Pancreas (tissue), 10 donors: ENCODE data around the gene ZDHHC14. TPM values are rescaled to one million over a fixed set of nuclear protein-coding genes. Genes with fewer than 3 reads are reported as not detected.

ENCODE experiments used
- ATAC-seq, 4 donors: fragments of 200-7000 bp; cut with Tn5 transposase; one replicate each; pipeline versions ENCODE4 v1.8.0 to v1.9.1; 2020; ENCODE audit warnings: mild to moderate bottlenecking in 4 of 4, moderate library complexity in 4 of 4
- DNase-seq, 6 donors: peaks; one replicate each; pipeline ENCODE4 v3.0.0-alpha.2; 2020
- FAIRE-seq: peaks from 2 replicates; lab custom pipeline; 2012; peaks lifted over from hg19 to GRCh38; lab: Jason Lieb, UNC
- H3K27ac ChIP-seq, 4 donors: fragments of 200-600 bp; sonication (generic); 1 replicate in 3 of 4; 2 replicates in 1 of 4; pipeline versions ENCODE4 v1.5.0 to v1.8.0; 2020
- H3K27me3 ChIP-seq, 4 donors: fragments of 200-600 bp; one replicate each; pipeline ENCODE4 v1.8.0; 2021
- H3K36me3 ChIP-seq, 3 donors: fragments of 200-600 bp; sonication (generic) in 1 of 3; one replicate each; pipeline versions ENCODE4 v1.5.0 to v1.8.0; 2020 to 2021
- H3K4me1 ChIP-seq, 3 donors: fragments of 200-600 bp; one replicate each; pipeline ENCODE4 v1.8.0; 2021
- H3K4me3 ChIP-seq, 4 donors: fragments of 200-600 bp; sonication (generic) in 2 of 4; one replicate each; pipeline versions ENCODE4 v1.5.0 to v1.8.0; 2020 to 2021
- H3K9me3 ChIP-seq, 4 donors: fragments of 200-600 bp; one replicate each; pipeline ENCODE4 v1.8.0; 2021
- CTCF ChIP-seq, 4 donors: fragments of 200-600 bp; sonication (generic) in 3 of 4; IDR thresholded peaks; one replicate each; pipeline versions ENCODE4 v1.5.0 to v1.8.0; 2021; ENCODE audit warnings: antibody characterized with exemption in 4 of 4
- WGBS, 2 donors: extraction: QIAGEN DNeasy Blood & Tissue Kit; methylation state at CpG; one replicate each; pipeline ENCODE4 v1.1.7; 2013; 5-methylcytosine and 5-hydroxymethylcytosine counted together
- intact Hi-C, 3 donors: fragments of 100-400 bp; cut with DNase I; formaldehyde crosslinking; loops; one replicate each; pipeline versions ENCODE4 v1.11.1 to v1.14.2; 2022
- polyA plus RNA-seq, 2 donors: library from polyadenylated mRNA; stranded (reverse); fragments of 200-250 nt; gene quantifications; one replicate each; pipeline ENCODE4 v1.2.3, GENCODE V29; 2013
- total RNA-seq, 6 donors: library from RNA; stranded (reverse); fragmentation: NEBNext Ultra II Directional in 4 of 6; extraction: Animal tissue kit (Norgen Biotek cat#: 25700) in 4 of 6; gene quantifications; one replicate each; pipeline versions ENCODE4 v1.2.1 to v1.2.4, GENCODE V29; 2021 to 2023
- donor health status: healthy with polysubstance abuse.
- donor health status: DM: no; HTN: no; CAD: no; lungs with moderate emphysema.
- donor health status: DM: no; HTN: no; CAD: no.
- donor health status: control.
- donor health status: control.
- donor health status: Bipolar disorder and iron deficiency.
- donor health status: DM: yes; HTN: yes; CAD: no.
- donor health status: DM: no; HTN: no; CAD: no.
- donor health status: DM: no; HTN: no; CAD: no.
- donor health status: DM: yes; HTN: yes; CAD: no.

Gene ZDHHC14
- total RNA-seq (1 to 10 TPM; 3.1 to 7.8 (median 4.2) TPM), polyA plus RNA-seq (1 to 10 TPM; 6.3 to 9.9 TPM)

- peaks cover 0 to 14% (median 0%) of the 10 kb centered on the region in 3 donors for H3K4me1 ChIP-seq
- ATAC-seq (peak; percentile 86 to 90 (median 89)), DNase-seq (peak; percentile 87 to 96 (median 89)), FAIRE-seq (no peak)
- peak within 1 kb of the TSS; percentile 89 to 99 (median 96) for H3K4me3 ChIP-seq
- peak within 1 kb of the TSS; percentile 86 to 95 (median 94) for H3K27ac ChIP-seq
- H3K9me3 ChIP-seq = no peaks in the 10 kb centered on the region
- no peak for TF ChIP-seq CTCF (IDR thresholded peaks at IDR 0.05)
- no peaks in the 10 kb centered on the region for H3K36me3 ChIP-seq
- 0% methylated on average over 58 to 106 of the region's 106 CpGs for WGBS, 2 donors
- intact Hi-C loops = no loop called here
- H3K27me3 ChIP-seq = no peaks in the 10 kb centered on the region
These were observed at the start of gene ZDHHC14 for GRCh38 chr6:157380779-157381561. Gene ZDHHC14 (plus strand): TSS chr6:157381190.

- FAIRE-seq (no peak), ATAC-seq (no peak)
These were observed 48.2 kb upstream of the ZDHHC14 start for GRCh38 chr6:157332813-157333212.

GRCh38 chr6:157333537-157333936 lies 47.5 kb upstream of the ZDHHC14 start:
- H3K4me1 ChIP-seq = no peaks in the 10 kb centered on the region
- no peaks in the 10 kb centered on the region for H3K27me3 ChIP-seq
- FAIRE-seq (no peak), DNase-seq (no peak), ATAC-seq (no peak)
- no peak overlapping the region for H3K27ac ChIP-seq
- intact Hi-C loops = loop anchor here in 1 of 3 donors (10.0 kb wide), 1 partner anchor 331 kb away; no protein-coding TSS in a partner anchor
- H3K4me3 ChIP-seq = no peak overlapping the region
- 73 to 84% methylated on average over 4 of the region's 4 CpGs for WGBS, 2 donors
- H3K9me3 ChIP-seq = no peaks in the 10 kb centered on the region
- H3K36me3 ChIP-seq = no peaks in the 10 kb centered on the region
- TF ChIP-seq CTCF (IDR thresholded peaks at IDR 0.05) = no peak

More at GRCh38 chr6:157332813-157333212, 48.2 kb upstream of the ZDHHC14 start:
- Histone ChIP-seq H3K36me3 (no peaks in the 10 kb centered on the region), H3K27ac (no peak overlapping the region), H3K4me3 (no peak overlapping the region), H3K9me3 (no peaks in the 10 kb centered on the region), H3K27me3 (no peaks in the 10 kb centered on the region), H3K4me1 (no peaks in the 10 kb centered on the region)
- 46 to 66% methylated on average over 7 of the region's 7 CpGs for WGBS, 2 donors
- intact Hi-C loops = loop anchor here in 1 of 3 donors (10.0 kb wide), 1 partner anchor 332 kb away; no protein-coding TSS in a partner anchor
- TF ChIP-seq CTCF (IDR thresholded peaks at IDR 0.05) = no peak
- DNase-seq = no peak

GRCh38 chr6:157333956-157334355 lies 47.0 kb upstream of the ZDHHC14 start:
- Histone ChIP-seq H3K36me3 (no peaks in the 10 kb centered on the region), H3K27me3 (no peaks in the 10 kb centered on the region), H3K9me3 (no peaks in the 10 kb centered on the region), H3K4me1 (no peaks in the 10 kb centered on the region), H3K27ac (no peak overlapping the region), H3K4me3 (no peak overlapping the region)
- ATAC-seq (no peak), FAIRE-seq (no peak), DNase-seq (no peak)
- intact Hi-C loops = loop anchor here in 1 of 3 donors (10.0 kb wide), 1 partner anchor 331 kb away; no protein-coding TSS in a partner anchor
- 74 to 86% methylated on average over 3 of the region's 3 CpGs for WGBS, 2 donors
- no peak for TF ChIP-seq CTCF (IDR thresholded peaks at IDR 0.05)
